ENCODE measurements around the gene CYP27B1. TPM values are rescaled to one million over a fixed set of nuclear protein-coding genes. Genes with fewer than 3 reads are reported as not detected.
A peak's percentile ranks its signal among the peaks of the same experiment; 100 is the strongest.

The CYP27B1 gene
- total RNA-seq, 1 donor from 2014 or later = 5.2 TPM

- no peak overlapping the region for H3K4me3 ChIP-seq (ENCODE audit: low read depth, low read length)
Observed at GRCh38 chr12:57761391-57761998, 5.4 kb downstream of the CYP27B1 start.

GRCh38 chr12:57760347-57760982, 6.4 kb downstream of the CYP27B1 start:
- TF ChIP-seq CTCF (IDR thresholded peaks at IDR 0.05; ENCODE audit: insufficient read depth, low read length, poor library complexity, severe bottlenecking) = no peak
- no peak for DNase-seq (ENCODE audit: low read depth)
- H3K27me3 ChIP-seq (ENCODE audit: control insufficient read depth, insufficient read depth, low read length) = peaks cover 20% of the 10 kb centered on the region

More at GRCh38 chr12:57761391-57761998, 5.4 kb downstream of the CYP27B1 start:
- no peak for TF ChIP-seq CTCF (IDR thresholded peaks at IDR 0.05; ENCODE audit: insufficient read depth, low read length, poor library complexity, severe bottlenecking)
- peaks cover 29% of the 10 kb centered on the region for H3K27me3 ChIP-seq (ENCODE audit: control insufficient read depth, insufficient read depth, low read length)
- no peak for DNase-seq (ENCODE audit: low read depth)
- H3K36me3 ChIP-seq (ENCODE audit: control insufficient read depth, insufficient read depth, low read length) = peaks cover 3% of the 10 kb centered on the region

DNA sequence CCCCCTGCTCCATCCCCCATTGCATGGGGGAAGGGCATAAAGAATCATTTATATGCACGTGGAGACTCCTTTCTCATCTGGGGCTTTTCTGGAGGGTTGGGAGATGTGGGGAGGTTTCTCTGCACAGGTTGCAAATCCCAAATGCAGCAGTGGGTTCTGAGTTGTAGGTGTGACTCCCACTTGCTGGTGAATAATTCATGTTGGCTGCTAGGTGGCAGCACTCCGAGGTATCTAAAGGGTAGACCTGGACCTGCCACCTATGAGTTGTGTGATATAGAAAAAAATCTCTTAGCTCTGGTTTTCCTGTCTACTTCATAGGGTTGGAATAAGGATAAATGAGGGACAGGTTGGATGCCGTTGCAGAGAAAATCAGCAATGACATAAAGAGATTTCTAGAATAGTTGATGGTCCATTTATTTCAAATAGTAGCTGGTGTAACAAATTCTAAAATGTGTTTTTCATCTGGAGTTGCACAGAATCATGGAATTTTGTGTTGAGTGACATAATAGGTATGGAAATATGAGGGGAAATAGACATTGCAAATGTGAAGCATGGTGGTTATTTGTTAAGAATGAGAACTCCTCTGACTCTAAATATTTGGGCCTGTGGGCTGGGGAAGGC, 7.4 kb downstream of the CYP27B1 start:
- Histone ChIP-seq H3K27me3 (ENCODE audit: control insufficient read depth, insufficient read depth, low read length) (peaks cover 10% of the 10 kb centered on the region), H3K36me3 (ENCODE audit: control insufficient read depth, insufficient read depth, low read length) (peaks cover 3% of the 10 kb centered on the region), H3K4me3 (ENCODE audit: low read depth, low read length) (no peak overlapping the region)
- peak; percentile 55 for TF ChIP-seq CTCF (IDR thresholded peaks at IDR 0.05; ENCODE audit: insufficient read depth, low read length, poor library complexity, severe bottlenecking)
- DNase-seq (ENCODE audit: low read depth) = no peak

More at GRCh38 chr12:57760347-57760982, 6.4 kb downstream of the CYP27B1 start:
- peaks cover 3% of the 10 kb centered on the region for H3K36me3 ChIP-seq (ENCODE audit: control insufficient read depth, insufficient read depth, low read length)
- H3K4me3 ChIP-seq (ENCODE audit: low read depth, low read length) = no peak overlapping the region

GRCh38 chr12:57758552-57759359, 8.1 kb downstream of the CYP27B1 start:
- H3K27me3 ChIP-seq (ENCODE audit: control insufficient read depth, insufficient read depth, low read length) = peaks cover 3% of the 10 kb centered on the region
- H3K36me3 ChIP-seq (ENCODE audit: control insufficient read depth, insufficient read depth, low read length) = peaks cover 3% of the 10 kb centered on the region
- H3K4me3 ChIP-seq (ENCODE audit: low read depth, low read length) = no peak overlapping the region
- TF ChIP-seq CTCF (IDR thresholded peaks at IDR 0.05; ENCODE audit: insufficient read depth, low read length, poor library complexity, severe bottlenecking) = no peak
- no peak for DNase-seq (ENCODE audit: low read depth)

DNA sequence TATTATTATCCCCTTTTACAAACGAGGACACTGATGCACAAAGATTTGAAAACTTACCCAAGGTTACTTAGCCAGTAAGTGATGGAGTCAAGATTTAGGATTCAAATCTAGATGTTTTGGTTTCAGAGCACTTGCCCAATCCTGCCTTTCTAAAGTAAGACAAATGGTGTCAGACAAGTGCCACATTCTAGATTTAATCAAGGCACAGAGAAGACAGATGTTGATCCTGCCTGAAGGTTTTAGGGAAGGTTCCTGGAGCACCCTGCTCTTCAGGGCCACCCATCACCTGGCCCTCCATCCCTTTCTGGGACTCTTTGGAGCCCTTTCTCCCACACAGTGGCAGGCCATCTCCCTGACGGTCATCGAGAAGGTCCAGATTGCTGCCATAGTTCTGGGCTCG, 9.1 kb downstream of the CYP27B1 start:
- H3K27me3 ChIP-seq (ENCODE audit: control insufficient read depth, insufficient read depth, low read length) = no peaks in the 10 kb centered on the region
- no peak overlapping the region for H3K4me3 ChIP-seq (ENCODE audit: low read depth, low read length)
- TF ChIP-seq CTCF (IDR thresholded peaks at IDR 0.05; ENCODE audit: insufficient read depth, low read length, poor library complexity, severe bottlenecking) = no peak
- no peak for DNase-seq (ENCODE audit: low read depth)
- H3K36me3 ChIP-seq (ENCODE audit: control insufficient read depth, insufficient read depth, low read length) = peaks cover 3% of the 10 kb centered on the region

Measured in kidney epithelial cell (primary cell).